H1 (cell line): ENCODE measurements around the gene NRDE2. TPM values are rescaled to one million over a fixed set of nuclear protein-coding genes. Genes with fewer than 3 reads are reported as not detected.

Experiments used
- BACH1 ChIP-seq: IDR thresholded peaks from 2 replicates; pipeline ENCODE4 v1.6.1; 2012; ENCODE audit warnings: low read length, improper control_type of control experiment
- CHD7 ChIP-seq: fragments of 300-600 bp; sonication (generic); IDR thresholded peaks from 2 replicates; pipeline ENCODE4 v1.7.1; 2012; ENCODE audit warnings: low read length, moderate library complexity, mild to moderate bottlenecking, inconsistent platforms; ENCODE audit not compliant: insufficient replicate concordance
- JUND ChIP-seq: IDR thresholded peaks from 2 replicates; pipeline ENCODE4 v1.6.1; 2011; ENCODE audit warnings: mild to moderate bottlenecking, improper control_type of control experiment, low read length
- NRF1 ChIP-seq: IDR thresholded peaks from 2 replicates; pipeline ENCODE4 v1.6.1; 2011; ENCODE audit warnings: mild to moderate bottlenecking, low read depth, low read length, improper control_type of control experiment
- RBBP5 ChIP-seq: IDR thresholded peaks from 2 replicates; pipeline ENCODE4 v1.7.1; 2012; ENCODE audit warnings: low read depth, mild to moderate bottlenecking, inconsistent platforms, low read length, moderate library complexity, borderline replicate concordance
- TEAD4 ChIP-seq: IDR thresholded peaks from 2 replicates; pipeline ENCODE4 v1.6.1; 2012; ENCODE audit warnings: low read depth, low read length, inconsistent platforms, mixed read lengths
- polyA plus RNA-seq, 7 experiments: library from polyadenylated mRNA; depleted of rRNA in 3 of 7; stranded (reverse) in 5 of 7; unstranded in 2 of 7; fragments of >200 nt in 5 of 7; fragments of 200-250 nt in 2 of 7; gene quantifications; 1 replicate in 5 of 7; 2 replicates in 1 of 7; 4 replicates in 1 of 7; pipeline versions ENCODE4 v1.2.1 to v1.2.3, GENCODE V29; 2011 to 2013; ENCODE audit warnings: missing spikeins in 2 of 7, mixed read lengths in 2 of 7
- total RNA-seq: library from RNA; stranded (reverse); fragmentation: NEBNext Ultra II Directional; extraction: Animal tissue kit (Norgen Biotek cat#: 25700); gene quantifications from 2 replicates; pipeline ENCODE4 v1.2.1, GENCODE V29; 2021

NRDE2 gene
- total and polyA plus RNA-seq, 2 of the 8 experiments (the other 6 are each of a cell fraction or from before 2014, with no cell fraction given) = 4.9 to 12.1 TPM

GRCh38 chr14:90317286-90317685, 14.5 kb downstream of the NRDE2 start (continued):
- TF ChIP-seq CHD7 (no peak), JUND (no peak), BACH1 (no peak), RBBP5 (no peak), NRF1 (no peak), TEAD4 (no peak)
- TF ChIP-seq, all 59 proteins: peak for 0
